CD14-positive monocyte (primary cell): ENCODE results near the gene PDE6G. TPM values are rescaled to one million over a fixed set of nuclear protein-coding genes. Genes with fewer than 3 reads are reported as not detected.

Experiments used
- DNase-seq, 3 donors: peaks; one replicate each; pipeline ENCODE4 v3.0.0-alpha.2; 2011 to 2022
- H2AFZ ChIP-seq: 2 replicates; pipeline ENCODE4 v1.6.0; 2012; ENCODE audit warnings: mild to moderate bottlenecking, low read depth, low read length, inconsistent platforms; ENCODE audit not compliant: insufficient read depth, poor library complexity, severe bottlenecking
- H3K27ac ChIP-seq, 2 donors: 1 replicate in 1 of 2; 2 replicates in 1 of 2; pipeline ENCODE4 v1.5.1; 2012 to 2013; ENCODE audit warnings: low read length in 2 of 2, control low read depth in 1 of 2, inconsistent platforms in 1 of 2, low read depth in 1 of 2, mild to moderate bottlenecking in 1 of 2
- H3K27me3 ChIP-seq, 2 donors: one replicate each; pipeline versions ENCODE4 v1.6.0 to v1.6.1; 2011 to 2013; ENCODE audit warnings: low read length in 2 of 2; ENCODE audit not compliant: control insufficient read depth in 2 of 2, insufficient read depth in 2 of 2
- H3K36me3 ChIP-seq, 2 donors: replicated peaks in 1 of 2; 1 replicate in 1 of 2; 2 replicates in 1 of 2; pipeline versions ENCODE4 v1.5.1 to v1.6.1; 2012 to 2013; ENCODE audit warnings: low read length in 2 of 2, control low read depth in 1 of 2, inconsistent platforms in 1 of 2, mild to moderate bottlenecking in 1 of 2; ENCODE audit not compliant: insufficient read depth in 2 of 2, control insufficient read depth in 1 of 2
- H3K4me1 ChIP-seq, 2 donors: 1 replicate in 1 of 2; 2 replicates in 1 of 2; pipeline versions ENCODE4 v1.5.1 to v1.6.1; 2012 to 2013; ENCODE audit warnings: low read length in 2 of 2, control low read depth in 1 of 2, inconsistent platforms in 1 of 2, mild to moderate bottlenecking in 1 of 2, moderate library complexity in 1 of 2; ENCODE audit not compliant: insufficient read depth in 2 of 2, control insufficient read depth in 1 of 2
- H3K4me2 ChIP-seq: replicated peaks from 2 replicates; pipeline ENCODE3; 2012; ENCODE audit warnings: low read length, moderate library complexity, mild to moderate bottlenecking; ENCODE audit not compliant: poor library complexity, severe bottlenecking; ENCODE audit errors: extremely low read depth
- H3K4me3 ChIP-seq, 3 experiments: fragments of 200-600 bp in 1 of 3; sonication (generic) in 1 of 3; replicated peaks in 1 of 3; 1 replicate in 2 of 3; 2 replicates in 1 of 3; pipeline ENCODE4 v1.5.1; 2011 to 2013; ENCODE audit warnings: low read length in 3 of 3, mild to moderate bottlenecking in 3 of 3, control low read depth in 2 of 3, low read depth in 2 of 3, inconsistent platforms in 1 of 3, moderate library complexity in 1 of 3
- H3K79me2 ChIP-seq: 2 replicates; pipeline ENCODE4 v1.6.0; 2012; ENCODE audit warnings: mild to moderate bottlenecking, control low read depth, inconsistent platforms, low read length, moderate library complexity; ENCODE audit not compliant: insufficient read depth
- H3K9ac ChIP-seq: 2 replicates; pipeline ENCODE4 v1.6.0; 2017; ENCODE audit warnings: low read length, mild to moderate bottlenecking; ENCODE audit not compliant: insufficient read depth, poor library complexity, severe bottlenecking
- H3K9me3 ChIP-seq, 2 donors: replicated peaks in 1 of 2; 1 replicate in 1 of 2; 2 replicates in 1 of 2; pipeline versions ENCODE4 v1.5.1 to v1.6.1; 2012 to 2013; ENCODE audit warnings: low read length in 2 of 2, control low read depth in 1 of 2; ENCODE audit not compliant: control insufficient read depth in 1 of 2, insufficient read depth in 1 of 2
- H4K20me1 ChIP-seq: 2 replicates; pipeline ENCODE4 v1.6.0; 2012; ENCODE audit warnings: mild to moderate bottlenecking, low read length, control low read depth, moderate library complexity; ENCODE audit not compliant: insufficient read depth
- H3K27ac Mint-ChIP-seq, 7 donors: one replicate each; pipeline ENCODE4 v1.8.0; 2020; ENCODE audit warnings: mild to moderate bottlenecking in 7 of 7, mixed read lengths in 7 of 7, moderate library complexity in 6 of 7, inconsistent platforms in 2 of 7
- H3K27me3 Mint-ChIP-seq, 3 donors: one replicate each; pipeline ENCODE4 v1.8.0; 2021 to 2022; ENCODE audit warnings: low read depth in 3 of 3, mild to moderate bottlenecking in 3 of 3, mixed read lengths in 3 of 3, moderate library complexity in 3 of 3, inconsistent platforms in 1 of 3
- H3K36me3 Mint-ChIP-seq, 2 donors: one replicate each; pipeline ENCODE4 v1.8.0; 2020; ENCODE audit warnings: mixed read lengths in 2 of 2, inconsistent platforms in 1 of 2, mild to moderate bottlenecking in 1 of 2
- H3K4me1 Mint-ChIP-seq: one replicate; pipeline ENCODE4 v1.8.0; 2020; ENCODE audit warnings: mild to moderate bottlenecking, mixed read lengths
- H3K4me3 Mint-ChIP-seq, 2 donors: one replicate each; pipeline ENCODE4 v1.8.0; 2020; ENCODE audit warnings: mild to moderate bottlenecking in 2 of 2, mixed read lengths in 2 of 2, moderate library complexity in 1 of 2
- H3K9me3 Mint-ChIP-seq, 7 donors: one replicate each; pipeline ENCODE4 v1.8.0; 2020 to 2022; ENCODE audit warnings: mixed read lengths in 7 of 7, mild to moderate bottlenecking in 6 of 7, moderate library complexity in 6 of 7, inconsistent platforms in 2 of 7
- WGBS: methylation state at CpG from one replicate; pipeline ENCODE4 v1.1.5; 2013; ENCODE audit warnings: missing lambda C conversion rate; ENCODE audit not compliant: insufficient coverage; 5-methylcytosine and 5-hydroxymethylcytosine counted together
- intact Hi-C, 2 donors: fragments of 100-400 bp; cut with micrococcal nuclease; formaldehyde crosslinking; loops; one replicate each; pipeline versions ENCODE4 v1.15.0 to v1.15.1; 2023
- polyA plus RNA-seq, 3 donors: library from polyadenylated mRNA; depleted of rRNA in 1 of 3; unstranded in 2 of 3; stranded (reverse) in 1 of 3; fragments of 300-500 nt in 2 of 3; fragments of >200 nt in 1 of 3; fragmentation: Illumina TruSeq in 2 of 3; gene quantifications; 1 replicate in 2 of 3; 2 replicates in 1 of 3; pipeline ENCODE4 v1.2.3, GENCODE V29; 2012 to 2021
- TF ChIP-seq, protein P1 (sequence below): fragments of 200-600 bp; IDR thresholded peaks from one replicate; pipeline ENCODE4 v1.8.0; 2022; ENCODE audit warnings: antibody characterized with exemption, mild to moderate bottlenecking

PDE6G gene
- polyA plus RNA-seq, 3 donors, result 8.9 to 12.0 (median 11.5) TPM

DNA sequence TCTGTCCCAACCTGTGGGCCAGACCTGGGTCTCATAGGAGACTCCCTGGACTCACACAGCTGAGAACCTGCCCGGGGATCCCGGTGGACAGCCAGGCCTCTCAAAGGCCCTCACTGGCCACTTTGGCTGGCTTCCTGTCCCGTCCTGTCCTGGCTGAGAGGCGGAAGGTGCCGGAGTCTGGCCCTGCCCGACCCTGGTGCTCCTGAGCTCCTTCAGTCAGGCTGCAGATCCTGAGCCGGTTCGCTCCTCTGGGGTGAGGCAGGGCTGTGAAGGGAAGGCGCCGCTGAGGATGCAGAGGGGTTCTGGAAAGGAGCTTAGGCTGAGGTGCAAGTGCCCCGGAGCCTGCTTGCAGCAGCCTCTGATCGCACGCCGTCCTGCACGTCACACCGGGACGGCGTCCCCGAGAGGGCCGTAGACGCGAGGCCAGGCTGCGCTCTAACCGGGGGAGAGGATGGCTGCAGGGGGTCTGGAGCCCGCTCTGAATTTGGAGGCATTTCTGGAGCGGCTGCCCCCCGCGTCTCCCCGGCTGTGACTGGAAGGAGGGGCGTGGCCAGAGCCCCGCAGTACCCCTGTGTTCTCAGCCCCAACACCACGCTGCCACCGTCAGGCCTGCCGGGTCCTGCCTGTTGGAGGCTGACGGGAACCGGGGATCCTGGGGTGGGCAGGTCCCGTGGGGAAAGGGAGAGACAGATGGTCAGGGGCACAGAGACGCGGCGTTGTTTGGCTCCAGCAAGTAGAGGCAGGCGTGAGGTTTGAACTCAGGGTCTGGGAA is 31.6 kb upstream of the PDE6G start:
- TF ChIP-seq, protein P1, sequence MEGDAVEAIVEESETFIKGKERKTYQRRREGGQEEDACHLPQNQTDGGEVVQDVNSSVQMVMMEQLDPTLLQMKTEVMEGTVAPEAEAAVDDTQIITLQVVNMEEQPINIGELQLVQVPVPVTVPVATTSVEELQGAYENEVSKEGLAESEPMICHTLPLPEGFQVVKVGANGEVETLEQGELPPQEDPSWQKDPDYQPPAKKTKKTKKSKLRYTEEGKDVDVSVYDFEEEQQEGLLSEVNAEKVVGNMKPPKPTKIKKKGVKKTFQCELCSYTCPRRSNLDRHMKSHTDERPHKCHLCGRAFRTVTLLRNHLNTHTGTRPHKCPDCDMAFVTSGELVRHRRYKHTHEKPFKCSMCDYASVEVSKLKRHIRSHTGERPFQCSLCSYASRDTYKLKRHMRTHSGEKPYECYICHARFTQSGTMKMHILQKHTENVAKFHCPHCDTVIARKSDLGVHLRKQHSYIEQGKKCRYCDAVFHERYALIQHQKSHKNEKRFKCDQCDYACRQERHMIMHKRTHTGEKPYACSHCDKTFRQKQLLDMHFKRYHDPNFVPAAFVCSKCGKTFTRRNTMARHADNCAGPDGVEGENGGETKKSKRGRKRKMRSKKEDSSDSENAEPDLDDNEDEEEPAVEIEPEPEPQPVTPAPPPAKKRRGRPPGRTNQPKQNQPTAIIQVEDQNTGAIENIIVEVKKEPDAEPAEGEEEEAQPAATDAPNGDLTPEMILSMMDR, result no peak
- Histone ChIP-seq H3K4me3 (no peak overlapping the region), H3K79me2 (peaks cover 80% of the 10 kb centered on the region), H2AFZ (no peak overlapping the region), H4K20me1 (peaks cover 87% of the 10 kb centered on the region), H3K27ac (no peak overlapping the region), H3K4me2 (no peak overlapping the region), H3K9ac (no peak overlapping the region), H3K27me3 (no peaks in the 10 kb centered on the region), H3K4me1 (peaks cover 17 to 19% of the 10 kb centered on the region in 2 donors), H3K36me3 (peaks cover 75 to 78% of the 10 kb centered on the region in 2 donors), H3K9me3 (no peaks in the 10 kb centered on the region)
- DNase-seq, result no peak
- H3K27me3 Mint-ChIP-seq, result peaks cover 0 to 1% (median 0%) of the 10 kb centered on the region in 3 donors
- WGBS, result 94% methylated on average over 39 of the region's 41 CpGs
- no peak overlapping the region for H3K4me3 Mint-ChIP-seq
- peak overlapping the region in 3 of 7 donors; percentile 15 to 48 (median 37) for H3K27ac Mint-ChIP-seq
- peaks cover 18% of the 10 kb centered on the region for H3K4me1 Mint-ChIP-seq
- H3K36me3 Mint-ChIP-seq, result peaks cover 61 to 77% of the 10 kb centered on the region in 2 donors
- intact Hi-C loops, result no loop called here
- no peaks in the 10 kb centered on the region for H3K9me3 Mint-ChIP-seq

- Mint-ChIP-seq H3K27me3 (peaks cover 0 to 1% (median 0%) of the 10 kb centered on the region in 3 donors), H3K9me3 (no peaks in the 10 kb centered on the region), H3K4me1 (peaks cover 25% of the 10 kb centered on the region), H3K36me3 (peaks cover 54 to 68% of the 10 kb centered on the region in 2 donors), H3K27ac (peak overlapping the region in 1 of 7 donors; percentile 42), H3K4me3 (no peak overlapping the region)
- H3K9ac ChIP-seq, result no peak overlapping the region
- H3K27ac ChIP-seq, result no peak overlapping the region
- no peak overlapping the region for H3K4me3 ChIP-seq
- no peak for DNase-seq
- no peaks in the 10 kb centered on the region for H3K27me3 ChIP-seq
- H3K4me2 ChIP-seq, result no peak overlapping the region
- H3K36me3 ChIP-seq, result peaks cover 64% of the 10 kb centered on the region in 2 donors
- intact Hi-C loops, result no loop called here
- peaks cover 86% of the 10 kb centered on the region for H3K79me2 ChIP-seq
- peaks cover 77% of the 10 kb centered on the region for H4K20me1 ChIP-seq
- 98% methylated on average over 19 of the region's 20 CpGs for WGBS
- no peaks in the 10 kb centered on the region for H3K9me3 ChIP-seq
- no peak overlapping the region for H2AFZ ChIP-seq
- TF ChIP-seq, protein P1, result no peak
- H3K4me1 ChIP-seq, result peaks cover 22 to 25% of the 10 kb centered on the region in 2 donors
Observed at GRCh38 chr17:81686614-81687013, 30.3 kb upstream of the PDE6G start.
